Endothelial cell of umbilical vein (primary cell): ENCODE results near the gene AMN. TPM values are rescaled to one million over a fixed set of nuclear protein-coding genes. Genes with fewer than 3 reads are reported as not detected.

ENCODE experiments used
- BruUV-seq: library from RNA; stranded (reverse); fragments of 400-500 nt; replicated peaks from 2 replicates; lab custom pipeline; 2021; lab: Mats Ljungman, UMichigan
- CTCF ChIA-PET: fragments of 300-600, 350-600 bp; sonication (Branson Sonifier 250); formaldehyde crosslinking; loops from one replicate; lab custom pipeline; 2021; ENCODE audit warnings: antibody characterized with exemption, inconsistent platforms; lab: Charles Lee
- POLR2A ChIA-PET: fragments of 300-600, 350-600 bp; sonication (Branson Sonifier 250); formaldehyde crosslinking; loops from one replicate; lab custom pipeline; 2021; ENCODE audit warnings: antibody characterized with exemption, inconsistent platforms; lab: Charles Lee
- DNase-seq: peaks from one replicate; pipeline ENCODE4 v3.0.0-alpha.2; 2011; ENCODE audit warnings: low read depth, low spot score
- FAIRE-seq: peaks from 2 replicates; lab custom pipeline; 2011; peaks lifted over from hg19 to GRCh38; lab: Jason Lieb, UNC
- H2AFZ ChIP-seq: 2 replicates; pipeline ENCODE4 v1.6.0; 2012; ENCODE audit warnings: low read depth, low read length, control low read depth, inconsistent platforms
- H3K27ac ChIP-seq: 2 replicates; pipeline ENCODE4 v1.5.1; 2011; ENCODE audit warnings: low read depth, mild to moderate bottlenecking, control low read depth, low read length, moderate library complexity; ENCODE audit not compliant: insufficient read depth
- H3K27me3 ChIP-seq, 2 experiments: 2 replicates each; pipeline versions ENCODE4 v1.6.0 to v1.6.1; 2011; ENCODE audit warnings: low read length in 2 of 2, mixed read lengths in 1 of 2; ENCODE audit not compliant: control insufficient read depth in 2 of 2, insufficient read depth in 2 of 2
- H3K36me3 ChIP-seq, 2 experiments: 2 replicates in 1 of 2; 3 replicates in 1 of 2; pipeline ENCODE4 v1.5.1; 2011; ENCODE audit warnings: low read length in 2 of 2, mild to moderate bottlenecking in 1 of 2, moderate library complexity in 1 of 2; ENCODE audit not compliant: control insufficient read depth in 2 of 2, insufficient read depth in 2 of 2; ENCODE audit errors: extremely low read depth in 1 of 2
- H3K4me1 ChIP-seq: 3 replicates; pipeline ENCODE4 v1.5.1; 2011; ENCODE audit warnings: mild to moderate bottlenecking, low read length; ENCODE audit not compliant: control insufficient read depth, insufficient read depth; ENCODE audit errors: extremely low read depth
- H3K4me2 ChIP-seq: 2 replicates; pipeline ENCODE4 v1.6.1; 2011; ENCODE audit warnings: low read length, control low read depth, mixed read lengths; ENCODE audit not compliant: insufficient read depth
- H3K4me3 ChIP-seq, 3 experiments: fragments of 200-600 bp in 1 of 3; sonication (generic), shearing (Covaris generic) in 1 of 3; replicated peaks in 1 of 3; 2 replicates each; pipeline ENCODE4 v1.5.1; 2011 to 2016; ENCODE audit warnings: control low read depth in 3 of 3, low read length in 3 of 3, mild to moderate bottlenecking in 2 of 3, inconsistent platforms in 1 of 3, low read depth in 1 of 3, moderate library complexity in 1 of 3; ENCODE audit not compliant: insufficient read depth in 1 of 3
- H3K79me2 ChIP-seq: 2 replicates; pipeline ENCODE4 v1.6.0; 2012; ENCODE audit warnings: low read length, inconsistent platforms; ENCODE audit not compliant: control insufficient read depth, insufficient read depth
- H3K9ac ChIP-seq: replicated peaks from 2 replicates; pipeline ENCODE3; 2011; ENCODE audit warnings: low read length, control low read depth; ENCODE audit not compliant: insufficient read depth; ENCODE audit errors: extremely low read depth
- H3K9me1 ChIP-seq: replicated peaks from 3 replicates; pipeline ENCODE4 v1.6.0; 2011; ENCODE audit warnings: mild to moderate bottlenecking, low read length; ENCODE audit not compliant: control insufficient read depth, insufficient read depth; ENCODE audit errors: extremely low read depth
- H3K9me3 ChIP-seq: replicated peaks from 2 replicates; pipeline ENCODE4 v1.5.1; 2012; ENCODE audit warnings: low read length, inconsistent platforms; ENCODE audit not compliant: control insufficient read depth, insufficient read depth
- H4K20me1 ChIP-seq: replicated peaks from 2 replicates; pipeline ENCODE3; 2011; ENCODE audit warnings: mild to moderate bottlenecking, low read length; ENCODE audit not compliant: control insufficient read depth, insufficient read depth; ENCODE audit errors: extremely low read depth
- CTCF ChIP-seq, 2 donors: IDR thresholded peaks; 1 replicate in 1 of 2; 2 replicates in 1 of 2; pipeline ENCODE4 v1.5.1; 2011; ENCODE audit warnings: low read length in 2 of 2, mild to moderate bottlenecking in 2 of 2, moderate library complexity in 2 of 2, control low read depth in 1 of 2, inconsistent platforms in 1 of 2, low read depth in 1 of 2; ENCODE audit not compliant: insufficient read depth in 1 of 2; ENCODE audit errors: extremely low read depth in 1 of 2
- EZH2 ChIP-seq: IDR thresholded peaks from 2 replicates; pipeline ENCODE4 v1.6.1; 2012; ENCODE audit warnings: borderline replicate concordance, low read depth, mild to moderate bottlenecking, moderate library complexity, low read length, inconsistent platforms; ENCODE audit not compliant: severe bottlenecking
- FOS ChIP-seq: IDR thresholded peaks from 2 replicates; pipeline ENCODE4 v1.6.1; 2011; ENCODE audit warnings: mild to moderate bottlenecking, low read length, moderate library complexity, borderline replicate concordance; ENCODE audit not compliant: insufficient read depth
- GATA2 ChIP-seq: IDR thresholded peaks from 2 replicates; pipeline ENCODE4 v1.7.0; 2011; ENCODE audit warnings: low read depth, mild to moderate bottlenecking, moderate library complexity, mixed read lengths, low read length; ENCODE audit not compliant: insufficient read length, insufficient read depth
- JUN ChIP-seq: IDR thresholded peaks from 2 replicates; pipeline ENCODE4 v1.6.1; 2011; ENCODE audit warnings: borderline replicate concordance, low read depth; ENCODE audit not compliant: insufficient read length, insufficient read depth
- MAX ChIP-seq: IDR thresholded peaks from 2 replicates; pipeline ENCODE4 v1.6.1; 2011; ENCODE audit not compliant: insufficient read depth, insufficient read length
- MYC ChIP-seq: IDR thresholded peaks from one replicate; pipeline ENCODE4 v1.6.1; 2011; ENCODE audit warnings: mild to moderate bottlenecking, low read depth, low read length
- POLR2A ChIP-seq: IDR thresholded peaks from 2 replicates; pipeline ENCODE4 v1.6.1; 2012; ENCODE audit warnings: low read depth, mild to moderate bottlenecking, control low read depth, low read length
- POLR2AphosphoS5 ChIP-seq: IDR thresholded peaks from 2 replicates; pipeline ENCODE4 v1.6.1; 2012; ENCODE audit warnings: low read depth, mild to moderate bottlenecking, control low read depth, low read length, moderate library complexity; ENCODE audit not compliant: insufficient read depth
- dilution Hi-C: fragments of 300-500 bp; cut with MboI; formaldehyde crosslinking; loops from one replicate; pipeline ENCODE4 v1.15.0; 2019; ENCODE audit warnings: low sequenced_read_pairs; ENCODE audit not compliant: extremely low pct_ligation_motif_present
- intact Hi-C: fragments of 100-400 bp; cut with micrococcal nuclease; formaldehyde crosslinking; loops from one replicate; pipeline ENCODE4 v1.10.0; 2022
- polyA plus RNA-seq, 4 experiments: library from polyadenylated mRNA; depleted of rRNA in 3 of 4; stranded (reverse) in 3 of 4; unstranded in 1 of 4; fragments of >200 nt; gene quantifications; 2 replicates each; pipeline versions ENCODE4 v1.2.1 to v1.2.3, GENCODE V29; 2011 to 2012; ENCODE audit warnings: missing spikeins in 1 of 4
- total RNA-seq: library from RNA; stranded (reverse); gene quantifications from 2 replicates; pipeline ENCODE4 v1.2.3, GENCODE V29; 2021

The AMN gene
- total and polyA plus RNA-seq, 2 donors (not counting 3 experiments of a cell fraction or from before 2014, with no cell fraction given): 0.03 TPM; not detected in 1

GRCh38 chr14:102937331-102938175 lies 15.1 kb downstream of the AMN start:
- no peaks in the 10 kb centered on the region for H3K9me3 ChIP-seq
- H3K4me3 ChIP-seq: no peak overlapping the region
- dilution Hi-C loops (no loop called here), intact Hi-C loops (no loop called here)
- DNase-seq: no peak
- no peak for FAIRE-seq
- no peak overlapping the region for H3K9ac ChIP-seq
- H3K9me1 ChIP-seq: no peaks in the 10 kb centered on the region
- no peaks in the 10 kb centered on the region for H3K79me2 ChIP-seq
- H3K4me1 ChIP-seq: no peaks in the 10 kb centered on the region
- peaks cover 16 to 53% of the 10 kb centered on the region in 2 experiments for H3K36me3 ChIP-seq
- POLR2A ChIA-PET: no interaction called here
- CTCF ChIA-PET: interaction anchor here (0.9 kb wide), 1 partner anchor 34 kb away, joined by 3 read pairs; no protein-coding TSS in a partner anchor
- H3K4me2 ChIP-seq: no peak overlapping the region
- no peaks in the 10 kb centered on the region for H3K27me3 ChIP-seq
- no peak overlapping the region for H3K27ac ChIP-seq
- no peak for TF ChIP-seq EZH2
- TF ChIP-seq JUN: no peak
- TF ChIP-seq CTCF (IDR thresholded peaks at IDR 0.05; ENCODE audit: extremely low read depth in 1 of 2, insufficient read depth in 1 of 2, low read depth in 1 of 2, low read length in 2 of 2): no peak
- TF ChIP-seq MAX: no peak
- no peak for TF ChIP-seq MYC
- TF ChIP-seq POLR2A: no peak
- TF ChIP-seq FOS: no peak
- TF ChIP-seq GATA2: no peak
- TF ChIP-seq POLR2AphosphoS5: no peak
- no peaks in the 10 kb centered on the region for H4K20me1 ChIP-seq
- BruUV-seq: no TSS peak
- H2AFZ ChIP-seq: no peak overlapping the region
